IMR-90 (cell line): ENCODE results near the gene ARAP3. TPM values are rescaled to one million over a fixed set of nuclear protein-coding genes. Genes with fewer than 3 reads are reported as not detected.
"Not testable (repeated sequence)": the region's sequence is repeated elsewhere in the genome, so short reads cannot be mapped to it uniquely, and the experiment has no call there.

Experiments used
- ATAC-seq: fragments of 200-7000 bp; cut with Tn5 transposase; 2 replicates; pipeline ENCODE4 v1.9.1; 2020; ENCODE audit warnings: low read depth, mild to moderate bottlenecking, moderate library complexity
- BruUV-seq: library from RNA; stranded (reverse); fragments of 400-500 nt; replicated peaks from 2 replicates; lab custom pipeline; 2021; lab: Mats Ljungman, UMichigan
- CTCF ChIA-PET: fragments of 300-600 bp; formaldehyde crosslinking; extraction: SDS; loops from one replicate; lab custom pipeline; 2021; ENCODE audit warnings: antibody characterized with exemption; lab: Yijun Ruan, JAX
- POLR2A ChIA-PET: fragments of 300-600 bp; sonication (Branson Sonifier 250); formaldehyde crosslinking; loops from one replicate; lab custom pipeline; 2022; ENCODE audit warnings: antibody characterized with exemption; ENCODE audit not compliant: unreplicated experiment; lab: Charles Lee
- DNase-seq: peaks from one replicate; pipeline ENCODE4 v3.0.0; 2013
- H2AFZ ChIP-seq: replicated peaks from 2 replicates; pipeline ENCODE3; 2013; ENCODE audit warnings: low read length, mild to moderate bottlenecking; ENCODE audit not compliant: poor library complexity
- H2AK5ac ChIP-seq: 2 replicates; pipeline ENCODE4 v1.6.1; 2013; ENCODE audit warnings: low read depth, low read length, inconsistent platforms
- H2AK9ac ChIP-seq: replicated peaks from 2 replicates; pipeline ENCODE3; 2013; ENCODE audit warnings: mild to moderate bottlenecking, low read depth, low read length, moderate library complexity; ENCODE audit not compliant: poor library complexity
- H2BK120ac ChIP-seq: 2 replicates; pipeline ENCODE4 v1.6.1; 2013; ENCODE audit warnings: low read depth, low read length, inconsistent platforms
- H2BK15ac ChIP-seq: 3 replicates; pipeline ENCODE4 v1.6.1; 2013; ENCODE audit warnings: low read depth, low read length, inconsistent platforms
- H2BK20ac ChIP-seq: 2 replicates; pipeline ENCODE4 v1.6.1; 2013; ENCODE audit warnings: low read depth, mild to moderate bottlenecking, inconsistent platforms, low read length, moderate library complexity
- H2BK5ac ChIP-seq: 2 replicates; pipeline ENCODE4 v1.6.1; 2013; ENCODE audit warnings: mild to moderate bottlenecking, low read depth, low read length, inconsistent platforms; ENCODE audit not compliant: poor library complexity, severe bottlenecking
- H3K14ac ChIP-seq: replicated peaks from 2 replicates; pipeline ENCODE4 v1.6.1; 2013; ENCODE audit warnings: low read depth, low read length, inconsistent platforms
- H3K18ac ChIP-seq: 2 replicates; pipeline ENCODE4 v1.6.1; 2013; ENCODE audit warnings: low read depth, low read length, control low read depth
- H3K23ac ChIP-seq: 2 replicates; pipeline ENCODE4 v1.6.1; 2013; ENCODE audit warnings: low read depth, low read length, inconsistent platforms
- H3K27ac ChIP-seq: 2 replicates; pipeline ENCODE4 v1.5.1; 2013; ENCODE audit warnings: mild to moderate bottlenecking, control low read depth, low read length; ENCODE audit not compliant: insufficient read depth
- H3K27me3 ChIP-seq: 2 replicates; pipeline ENCODE4 v1.6.1; 2013; ENCODE audit warnings: low read length; ENCODE audit not compliant: control insufficient read depth, insufficient read depth
- H3K36me3 ChIP-seq: 2 replicates; pipeline ENCODE4 v1.6.1; 2013; ENCODE audit warnings: low read length, mixed read lengths; ENCODE audit not compliant: control insufficient read depth, insufficient read depth
- H3K4ac ChIP-seq: 2 replicates; pipeline ENCODE4 v1.6.1; 2013; ENCODE audit warnings: low read depth, low read length, inconsistent platforms
- H3K4me1 ChIP-seq: 2 replicates; pipeline ENCODE4 v1.6.1; 2013; ENCODE audit warnings: low read length, mixed read lengths; ENCODE audit not compliant: control insufficient read depth, insufficient read depth
- H3K4me2 ChIP-seq: 2 replicates; pipeline ENCODE4 v1.6.1; 2013; ENCODE audit warnings: low read depth, mild to moderate bottlenecking, control low read depth, low read length, moderate library complexity
- H3K4me3 ChIP-seq: 2 replicates; pipeline ENCODE4 v1.5.1; 2013; ENCODE audit warnings: low read depth, mild to moderate bottlenecking, control low read depth, low read length, moderate library complexity; ENCODE audit not compliant: insufficient read depth
- H3K56ac ChIP-seq: 2 replicates; pipeline ENCODE4 v1.6.1; 2013; ENCODE audit warnings: low read length, inconsistent platforms; ENCODE audit not compliant: insufficient read depth; ENCODE audit errors: extremely low read depth
- H3K79me1 ChIP-seq, 2 experiments: 2 replicates each; pipeline ENCODE4 v1.6.1; 2013; ENCODE audit warnings: low read length in 2 of 2, inconsistent platforms in 1 of 2, low read depth in 1 of 2
- H3K9ac ChIP-seq: 2 replicates; pipeline ENCODE4 v1.6.1; 2013; ENCODE audit warnings: low read depth, low read length, control low read depth
- H3K9me1 ChIP-seq: 2 replicates; pipeline ENCODE4 v1.6.1; 2013; ENCODE audit warnings: low read length, inconsistent platforms; ENCODE audit not compliant: insufficient read depth
- H3K9me3 ChIP-seq: 2 replicates; pipeline ENCODE4 v1.6.1; 2013; ENCODE audit warnings: low read length; ENCODE audit not compliant: control insufficient read depth, insufficient read depth
- H4K20me1 ChIP-seq: 2 replicates; pipeline ENCODE4 v1.6.1; 2013; ENCODE audit warnings: low read length, inconsistent platforms; ENCODE audit not compliant: insufficient read depth
- H4K5ac ChIP-seq: 2 replicates; pipeline ENCODE4 v1.6.1; 2013; ENCODE audit warnings: mild to moderate bottlenecking, low read depth, low read length, control low read depth
- H4K8ac ChIP-seq, 2 experiments: 2 replicates each; pipeline ENCODE4 v1.6.1; 2013; ENCODE audit warnings: low read depth in 2 of 2, low read length in 2 of 2, control low read depth in 1 of 2, inconsistent platforms in 1 of 2
- H4K91ac ChIP-seq: 2 replicates; pipeline ENCODE4 v1.6.1; 2013; ENCODE audit warnings: low read depth, low read length, inconsistent platforms; ENCODE audit not compliant: insufficient read depth
- WGBS, 2 experiments: methylation state at CpG; one replicate each; pipeline versions ENCODE4 v1.1.5 to v1.1.7; 2013; ENCODE audit warnings: missing lambda C conversion rate in 2 of 2; ENCODE audit not compliant: insufficient read length in 1 of 2; ENCODE audit errors: extremely low coverage in 2 of 2; 5-methylcytosine and 5-hydroxymethylcytosine counted together
- dilution Hi-C: fragments of 300-500 bp; cut with HindIII; formaldehyde crosslinking; loops from one replicate; pipeline ENCODE4 v1.14.3; 2018; ENCODE audit warnings: low sequenced_read_pairs; ENCODE audit not compliant: unreplicated experiment
- in situ Hi-C: fragments of 300-500 bp; cut with MboI; formaldehyde crosslinking; loops from 3 replicates; pipeline ENCODE4 v1.14.3; 2019; ENCODE audit warnings: low sequenced_read_pairs, inconsistent platforms, mixed read lengths
- intact Hi-C: fragments of 100-400 bp; cut with micrococcal nuclease; formaldehyde crosslinking; loops from 2 replicates; pipeline ENCODE4 v1.10.0; 2022
- polyA plus RNA-seq, 3 experiments: library from polyadenylated mRNA; depleted of rRNA; stranded (reverse); fragments of >200 nt; gene quantifications; 2 replicates each; pipeline ENCODE4 v1.2.3, GENCODE V29; 2012; ENCODE audit warnings: low replicate concordance in 1 of 3
- total RNA-seq: library from RNA; depleted of rRNA; stranded (reverse); fragments of >200 nt; gene quantifications from 2 replicates; pipeline ENCODE4 v1.2.3, GENCODE V29; 2012

The ARAP3 gene
- total and polyA plus RNA-seq, 2 of the 4 experiments (the other 2 are of a cell fraction), result 2.2 to 6.9 TPM

GRCh38 chr5:141725174-141725573, 43.1 kb upstream of the ARAP3 start:
- H3K14ac ChIP-seq, H3K36me3 ChIP-seq, H3K56ac ChIP-seq, H3K23ac ChIP-seq, H4K5ac ChIP-seq, H3K9ac ChIP-seq, H3K4me1 ChIP-seq, H3K27ac ChIP-seq, H3K18ac ChIP-seq, H2BK20ac ChIP-seq, H3K9me3 ChIP-seq, H2BK120ac ChIP-seq, H2AK5ac ChIP-seq, BruUV-seq, H2BK15ac ChIP-seq, H3K79me1 ChIP-seq, POLR2A ChIA-PET, H3K4me2 ChIP-seq, H4K20me1 ChIP-seq, H3K9me1 ChIP-seq, DNase-seq, H2BK5ac ChIP-seq, ATAC-seq, H4K91ac ChIP-seq, CTCF ChIA-PET, H2AFZ ChIP-seq, H2AK9ac ChIP-seq, intact Hi-C loops, H4K8ac ChIP-seq, H3K4ac ChIP-seq, dilution Hi-C loops, in situ Hi-C loops, H3K4me3 ChIP-seq: not testable (repeated sequence)
- peaks cover 25% of the 10 kb centered on the region for H3K27me3 ChIP-seq
- WGBS, 2 experiments, result no CpG with 5 or more reads among the region's 5 CpGs
